Activated CD4-positive, alpha-beta T cell treated with anti-CD3 and anti-CD28 coated beads, Interleukin-2, amount 50 U/mL, for 4 hours (primary cell): ENCODE measurements around the gene TMEM119.
A peak's percentile ranks its signal among the peaks of the same experiment; 100 is the strongest.

Experiments
- DNase-seq, 2 experiments: peaks; one replicate each; pipeline ENCODE4 v3.0.0-alpha.2; 2020

TMEM119 gene

DNA sequence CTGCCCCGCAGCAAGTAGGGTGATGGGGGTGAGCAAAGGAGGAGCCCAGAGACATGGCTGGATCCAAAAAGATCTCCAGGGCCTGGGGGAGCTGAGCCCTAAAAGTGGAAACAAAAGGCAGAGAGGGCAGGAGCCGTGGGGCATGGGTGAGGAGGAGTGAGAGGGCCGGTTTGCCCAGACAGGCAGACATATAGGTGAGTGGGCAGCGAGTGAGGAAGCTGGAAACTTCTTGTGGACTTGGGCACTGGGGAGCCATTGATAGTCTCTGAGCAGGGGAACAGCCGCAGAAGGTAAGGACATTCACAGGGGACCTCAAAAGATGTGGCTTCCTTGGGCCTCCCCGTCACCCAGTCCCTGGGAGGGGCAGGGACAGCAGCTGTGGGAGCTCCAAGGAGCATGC lies 16.8 kb upstream of the TMEM119 start:
- no peak for DNase-seq

DNA sequence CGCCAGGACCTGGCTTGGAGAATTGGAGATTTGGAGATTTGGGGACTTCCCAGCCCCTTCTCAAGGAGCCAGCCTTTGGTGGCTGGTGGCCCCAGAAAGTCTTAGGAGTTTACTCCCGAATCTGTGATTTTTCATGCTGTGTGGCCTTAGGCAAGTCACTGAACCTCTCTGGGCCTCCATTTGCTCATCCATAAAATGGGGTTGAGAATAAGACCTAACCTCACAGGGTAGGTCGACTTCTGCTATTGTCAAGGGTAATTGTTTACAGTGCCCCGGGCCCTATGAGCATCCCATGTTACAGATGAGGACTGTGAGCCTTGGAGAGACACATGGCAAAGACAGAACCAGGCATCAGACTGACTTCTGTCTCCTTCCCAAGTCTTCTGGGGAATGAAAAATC lies 16.2 kb upstream of the TMEM119 start:
- DNase-seq: no peak

DNA sequence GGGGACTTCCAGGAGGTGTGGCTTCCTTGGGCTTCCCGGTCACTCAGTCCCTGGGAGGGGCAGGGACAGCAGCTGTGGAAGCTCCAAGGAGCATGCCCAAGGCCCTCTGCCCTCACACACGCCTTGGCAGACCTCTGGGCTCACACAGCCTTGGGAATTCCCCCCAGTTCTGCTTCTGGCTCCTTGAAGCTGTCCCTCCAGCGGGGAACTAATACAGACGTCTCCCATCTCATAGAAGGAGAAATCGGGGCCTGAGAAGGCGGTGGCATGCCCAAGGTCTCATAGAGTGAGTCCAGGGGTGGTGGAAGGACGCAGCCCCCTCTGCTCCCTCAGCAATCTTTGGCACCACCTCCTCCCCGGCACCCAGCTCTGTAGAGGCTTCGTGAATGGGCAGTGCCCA lies 15.7 kb upstream of the TMEM119 start:
- DNase-seq: no peak

DNA sequence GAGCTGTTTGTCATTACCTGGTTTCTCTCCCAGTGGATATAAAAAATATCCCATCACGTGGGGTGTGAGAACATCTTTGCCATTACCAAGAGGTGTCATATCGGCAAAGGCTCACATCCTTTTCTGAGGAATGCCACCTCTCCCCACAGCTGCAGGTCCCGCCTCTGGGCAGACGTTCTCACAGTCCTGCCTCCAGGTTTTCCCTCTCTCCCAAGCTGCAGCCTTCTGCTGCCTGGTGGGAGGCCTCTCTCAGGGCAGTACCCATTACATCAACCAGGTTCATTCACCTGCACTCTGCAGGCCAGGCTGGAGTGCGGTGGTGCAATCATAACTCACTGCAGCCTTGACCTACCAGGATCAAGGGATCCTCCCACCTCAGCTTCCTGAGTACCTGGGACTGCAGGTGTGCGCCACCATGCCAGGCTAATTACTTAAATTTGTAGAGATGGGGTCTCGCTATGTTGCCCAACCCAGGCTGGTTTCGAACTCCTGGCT lies 15.0 kb upstream of the TMEM119 start:
- no peak for DNase-seq

DNA sequence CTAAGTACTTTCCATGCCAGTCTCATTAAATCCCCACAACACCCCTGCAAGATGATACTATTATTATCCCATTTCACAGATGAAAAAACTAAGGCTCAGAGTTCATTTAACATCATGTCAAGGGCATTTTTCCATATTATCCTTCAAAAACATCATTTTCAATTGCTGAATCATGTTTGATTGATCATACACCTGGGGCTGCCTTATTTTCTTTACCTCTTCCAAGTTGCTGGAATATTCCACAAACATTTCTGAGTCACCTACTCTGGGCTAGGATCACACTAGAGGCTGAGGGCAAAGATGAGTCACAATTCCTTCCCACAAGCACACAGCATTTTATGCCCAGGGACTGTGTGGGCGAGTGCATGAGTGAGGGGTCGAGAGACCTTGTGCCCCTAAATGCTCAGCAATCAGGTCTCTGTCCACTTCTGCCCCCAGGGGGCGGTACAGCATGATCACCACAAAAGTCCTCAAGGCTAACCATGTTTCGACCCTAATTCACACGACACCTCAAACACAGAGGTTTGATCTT lies 14.1 kb upstream of the TMEM119 start:
- peak; percentile 52 to 57 for DNase-seq

DNA sequence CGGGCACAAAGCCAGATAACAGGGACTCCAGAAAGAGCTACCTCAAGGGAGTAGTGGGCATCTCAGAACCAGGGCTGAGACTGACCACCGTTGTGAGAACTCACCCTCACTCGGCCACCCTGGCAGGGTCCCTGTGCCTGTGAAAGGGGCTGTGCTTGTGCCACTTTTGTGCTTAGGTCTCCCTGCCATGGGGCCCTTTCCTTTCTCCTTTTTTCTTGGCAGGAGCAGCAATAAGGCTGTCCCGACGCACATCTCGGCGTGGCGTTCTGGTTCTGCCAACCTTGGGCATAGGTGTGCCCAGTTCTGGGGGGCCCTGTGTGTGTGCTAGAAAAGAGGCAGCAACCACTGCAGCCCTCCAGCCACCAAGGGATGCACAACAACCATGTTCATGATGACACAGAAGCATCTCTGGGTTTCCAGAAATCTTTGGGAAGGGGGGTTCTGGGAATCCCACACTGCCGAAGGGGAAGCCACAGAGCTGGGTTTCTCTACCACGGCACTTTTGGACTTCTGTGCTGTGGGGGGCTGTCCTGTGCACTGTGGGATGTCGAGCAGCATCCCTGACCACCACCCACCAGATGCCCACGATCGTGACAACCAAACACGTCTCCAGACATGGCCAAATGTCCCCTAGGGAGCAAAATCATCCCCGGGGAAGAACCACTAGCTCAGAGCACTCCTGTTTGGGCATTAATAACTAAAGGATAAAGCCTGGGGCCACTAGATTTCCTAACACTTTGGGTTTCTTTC lies 13.1 kb upstream of the TMEM119 start:
- DNase-seq: no peak

DNA sequence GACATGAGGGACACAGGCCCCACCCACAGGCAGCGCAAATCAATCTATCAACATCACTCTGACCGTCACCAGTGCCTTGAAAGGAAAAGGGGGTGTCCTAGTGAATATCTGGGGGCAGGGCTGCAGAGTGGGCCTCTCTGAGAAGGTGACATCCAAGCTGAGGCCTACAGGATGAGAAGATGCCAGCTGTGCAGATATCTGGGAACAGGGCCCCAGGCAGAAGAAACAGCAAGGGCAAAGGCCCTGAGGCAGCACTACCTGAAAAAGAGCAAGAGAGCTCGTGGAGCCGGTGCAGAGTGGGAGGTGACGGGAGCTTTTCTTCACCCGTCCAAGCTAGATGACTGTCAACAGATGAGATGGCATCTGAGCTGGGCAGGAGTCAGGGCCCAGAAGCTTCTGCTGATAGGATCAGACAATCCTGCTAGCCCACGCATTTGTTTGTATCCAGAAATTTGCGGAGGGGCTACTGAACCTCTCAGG lies 12.5 kb upstream of the TMEM119 start:
- no peak for DNase-seq

DNA sequence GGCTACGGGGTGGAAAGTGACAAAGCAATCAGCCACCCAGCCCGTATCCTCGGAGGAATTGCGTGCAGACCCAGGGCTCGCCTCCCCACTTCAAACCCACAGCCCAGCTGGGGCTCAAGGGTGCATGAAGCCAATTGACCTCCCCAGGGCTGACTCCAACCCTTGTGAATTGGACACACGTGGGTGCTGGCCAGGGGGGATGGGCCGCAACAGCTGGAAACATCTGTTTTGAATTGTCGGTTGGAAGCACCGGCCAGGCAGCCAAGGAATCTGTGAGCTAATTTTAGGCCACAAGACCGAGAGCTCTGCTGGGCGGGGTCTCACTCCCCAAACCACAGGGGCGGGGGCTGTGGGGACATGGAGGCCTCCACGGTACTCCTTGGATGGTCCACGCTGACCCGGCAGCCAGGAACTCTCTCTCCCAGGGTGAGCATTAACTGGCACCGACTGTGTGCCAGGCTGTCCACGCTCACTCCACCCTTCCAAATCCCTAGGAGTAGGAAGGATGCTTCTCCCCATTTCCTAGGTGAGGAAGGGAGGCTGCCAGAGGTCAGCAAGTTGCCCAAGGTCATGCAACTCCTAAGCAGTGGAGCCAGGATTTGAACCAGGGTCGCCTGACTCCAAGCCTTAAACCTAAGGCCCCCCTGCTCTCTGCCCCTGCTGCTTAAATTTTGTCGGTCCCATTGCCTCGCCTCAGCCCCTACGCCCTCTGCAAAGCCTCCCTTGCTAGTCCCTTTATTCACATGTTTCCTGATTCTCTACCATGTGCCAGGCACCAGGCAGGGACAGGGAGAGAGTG lies 11.9 kb upstream of the TMEM119 start:
- no peak for DNase-seq

DNA sequence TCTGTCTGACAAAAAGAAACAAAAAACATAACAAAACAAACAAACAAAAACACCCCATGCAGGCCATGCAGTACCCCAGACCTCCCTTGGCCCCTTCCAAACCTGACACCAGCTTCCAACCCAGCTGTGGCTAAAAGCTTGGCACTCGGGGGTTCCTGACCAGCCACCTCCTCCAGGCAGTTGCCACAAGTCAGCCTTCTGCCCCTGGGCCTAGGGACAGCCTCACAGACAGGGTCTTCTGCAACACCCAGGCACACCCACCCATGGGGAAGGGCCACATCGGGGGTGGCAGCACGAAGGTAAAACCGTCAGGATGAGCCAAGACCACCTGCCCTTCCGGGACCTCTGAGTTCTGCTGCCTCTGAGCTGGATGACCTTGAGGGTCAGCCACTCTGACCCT lies 10.7 kb upstream of the TMEM119 start:
- no peak for DNase-seq

DNA sequence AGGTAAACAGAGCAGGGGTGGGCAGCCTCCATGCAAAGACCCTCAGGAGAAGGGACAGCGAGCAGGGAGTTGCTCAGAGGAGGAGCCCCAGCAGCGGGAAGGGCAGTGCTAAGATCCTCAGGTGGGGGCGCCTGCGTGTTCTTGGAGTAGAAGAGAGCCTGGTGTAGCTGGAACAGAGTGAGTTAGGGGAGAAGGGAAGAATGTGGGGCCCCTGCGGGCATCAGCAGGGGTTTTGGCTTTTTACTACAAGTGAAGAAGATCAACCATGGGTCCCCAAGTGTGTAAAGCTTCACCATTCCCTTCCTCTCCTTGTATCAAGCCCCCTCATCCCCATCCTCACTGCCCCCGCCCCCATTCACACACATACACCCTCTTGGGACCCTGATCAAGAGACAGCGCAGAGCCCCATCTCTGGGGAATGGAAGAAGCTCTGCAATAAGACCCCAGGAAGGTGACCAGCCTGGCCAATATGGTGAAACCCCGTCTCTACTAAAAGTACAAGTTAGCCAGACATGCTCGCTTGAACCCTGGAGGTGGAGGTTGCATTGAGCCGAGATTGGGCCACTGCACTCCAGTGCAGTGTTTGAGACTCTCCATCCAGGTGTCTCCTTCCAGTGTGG lies 10.2 kb upstream of the TMEM119 start:
- no peak for DNase-seq

DNA sequence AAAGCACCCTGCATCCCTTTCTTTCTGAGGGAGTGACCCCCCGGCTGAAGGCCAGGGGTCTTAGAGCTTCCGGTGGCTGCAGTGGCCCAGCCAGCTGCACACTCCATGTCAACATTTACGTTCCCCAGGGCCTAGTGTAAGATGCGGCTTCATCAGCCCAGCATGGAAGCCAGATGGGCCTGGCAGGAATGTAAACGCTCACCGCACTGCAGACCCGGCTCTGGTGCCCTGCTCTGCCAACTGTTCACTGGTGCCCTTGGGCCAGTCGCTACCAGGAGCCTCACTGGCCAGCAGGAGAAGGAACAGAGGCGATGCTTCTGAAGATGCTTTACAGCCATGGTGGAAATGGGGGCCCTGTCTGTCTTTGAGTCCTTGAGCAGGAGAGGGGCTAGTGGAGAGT lies 8.6 kb upstream of the TMEM119 start:
- no peak for DNase-seq

DNA sequence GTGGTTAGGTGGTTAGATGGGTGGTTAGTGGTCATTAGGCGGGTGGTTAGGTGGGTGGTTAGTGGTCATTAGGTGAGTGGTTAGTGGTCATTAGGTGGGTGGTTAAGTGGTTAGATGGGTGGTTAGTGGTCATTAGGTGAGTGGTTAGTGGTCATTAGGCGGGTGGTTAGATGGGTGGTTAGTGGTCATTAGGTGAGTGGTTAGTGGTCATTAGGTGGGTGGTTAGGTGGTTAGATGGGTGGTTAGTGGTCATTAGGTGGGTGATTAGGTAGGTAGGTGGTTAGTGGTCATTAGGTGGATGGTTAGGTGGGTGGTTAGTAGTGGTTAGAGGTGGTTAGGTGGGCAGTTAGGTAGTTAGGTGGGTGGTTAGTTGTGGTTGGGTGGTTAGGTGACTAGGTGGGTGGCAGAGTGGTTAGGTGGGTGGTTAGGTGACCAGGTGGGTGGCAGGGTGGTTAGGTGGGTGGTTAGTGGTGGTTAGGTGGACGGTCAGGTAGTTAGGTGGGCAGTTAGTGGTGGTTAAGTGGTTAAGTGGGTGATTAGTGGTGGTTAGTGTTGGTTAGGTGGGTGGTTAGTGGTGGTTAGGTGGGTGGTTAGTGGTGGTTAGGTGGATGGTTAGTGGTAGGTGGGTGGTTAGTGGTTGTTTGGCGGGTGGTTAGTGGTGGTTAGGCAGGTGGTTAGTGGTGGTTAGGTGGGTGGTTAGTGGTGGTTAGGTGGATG lies 8.0 kb upstream of the TMEM119 start:
- DNase-seq: no peak

DNA sequence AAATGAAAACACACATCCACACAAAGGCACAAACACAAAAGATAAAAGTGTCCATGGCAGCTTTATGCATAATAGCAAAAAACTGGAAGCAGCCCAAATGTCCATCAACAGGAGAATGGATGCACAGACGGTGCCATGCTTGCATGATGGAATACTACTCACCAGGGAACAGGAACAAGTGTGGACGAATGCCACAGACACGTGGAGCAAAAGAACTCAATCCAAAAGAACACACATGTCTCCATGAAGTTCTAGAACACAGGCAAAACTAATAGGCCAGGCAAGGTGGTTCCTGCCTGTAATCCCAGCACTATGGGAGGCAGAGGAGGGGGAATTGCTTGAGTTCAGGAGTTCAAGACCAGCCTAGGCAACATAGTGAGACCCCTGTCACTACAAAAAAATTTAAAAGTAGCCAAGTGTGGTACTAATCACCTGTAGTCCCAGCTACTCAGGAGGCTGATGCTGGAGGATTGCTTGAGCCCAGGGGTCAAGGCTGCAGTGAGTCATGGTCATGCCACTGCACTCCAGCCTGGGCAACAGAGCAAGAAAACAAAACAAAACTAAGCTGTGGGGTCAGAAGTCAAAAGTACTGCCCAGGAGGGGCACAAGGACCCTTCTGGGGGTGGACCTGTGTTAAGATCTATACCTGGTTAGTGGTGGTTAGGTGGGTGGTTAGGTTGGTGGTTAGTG lies 7.3 kb upstream of the TMEM119 start:
- DNase-seq: no peak

DNA sequence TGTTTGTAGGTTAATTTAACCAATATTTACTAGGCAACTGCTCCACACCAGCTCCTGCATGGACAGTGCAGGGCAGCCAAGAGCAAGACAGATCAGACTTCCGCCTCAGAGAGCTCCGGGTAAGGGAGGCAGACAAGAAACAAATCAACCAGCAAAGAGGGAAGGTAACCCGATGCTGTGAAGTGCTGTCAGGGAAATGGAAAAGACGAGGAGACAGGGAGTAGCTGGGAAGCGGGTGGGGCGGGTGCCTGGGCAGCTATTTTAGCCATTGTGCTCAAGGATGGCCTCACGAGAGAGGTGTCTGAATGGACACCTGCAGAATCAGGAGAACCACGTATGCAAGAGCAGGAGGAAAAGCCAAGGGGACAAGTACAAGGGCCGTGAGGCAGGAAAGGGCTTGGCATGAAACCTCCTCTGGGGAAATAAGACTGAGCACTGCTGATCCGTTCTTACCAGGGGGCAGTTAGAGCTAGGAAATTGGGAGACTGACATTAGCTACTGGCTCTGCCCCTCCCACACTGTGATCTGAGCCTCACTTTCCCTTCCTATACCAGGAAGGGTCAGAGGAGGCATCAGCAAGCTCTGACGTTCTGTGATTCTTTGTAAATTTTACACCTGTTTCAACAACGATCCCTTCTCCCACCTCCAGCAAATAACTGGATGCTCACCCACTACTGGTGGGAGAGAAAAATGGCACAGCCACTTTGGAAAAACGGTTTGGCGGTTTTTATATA lies 6.5 kb upstream of the TMEM119 start:
- DNase-seq: no peak

DNA sequence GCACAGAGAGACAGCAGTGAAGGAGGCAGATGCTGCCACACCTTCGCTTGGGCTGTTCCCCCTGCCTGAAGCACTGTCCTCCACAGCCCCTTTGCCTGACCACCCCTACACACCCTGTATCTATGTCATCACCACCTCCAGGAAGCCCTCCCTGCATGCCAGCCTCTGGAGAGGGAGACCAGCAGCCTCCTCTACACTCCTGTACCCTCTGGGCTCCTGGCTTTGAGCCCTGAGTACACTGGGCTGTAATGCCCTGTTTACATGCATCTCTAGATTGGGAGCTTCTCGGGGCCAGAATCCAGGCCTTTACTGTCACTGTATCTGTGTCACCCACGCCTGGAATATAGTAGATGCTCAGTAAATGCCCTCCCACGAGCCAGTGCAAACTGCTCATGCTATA lies 5.9 kb upstream of the TMEM119 start:
- no peak for DNase-seq

DNA sequence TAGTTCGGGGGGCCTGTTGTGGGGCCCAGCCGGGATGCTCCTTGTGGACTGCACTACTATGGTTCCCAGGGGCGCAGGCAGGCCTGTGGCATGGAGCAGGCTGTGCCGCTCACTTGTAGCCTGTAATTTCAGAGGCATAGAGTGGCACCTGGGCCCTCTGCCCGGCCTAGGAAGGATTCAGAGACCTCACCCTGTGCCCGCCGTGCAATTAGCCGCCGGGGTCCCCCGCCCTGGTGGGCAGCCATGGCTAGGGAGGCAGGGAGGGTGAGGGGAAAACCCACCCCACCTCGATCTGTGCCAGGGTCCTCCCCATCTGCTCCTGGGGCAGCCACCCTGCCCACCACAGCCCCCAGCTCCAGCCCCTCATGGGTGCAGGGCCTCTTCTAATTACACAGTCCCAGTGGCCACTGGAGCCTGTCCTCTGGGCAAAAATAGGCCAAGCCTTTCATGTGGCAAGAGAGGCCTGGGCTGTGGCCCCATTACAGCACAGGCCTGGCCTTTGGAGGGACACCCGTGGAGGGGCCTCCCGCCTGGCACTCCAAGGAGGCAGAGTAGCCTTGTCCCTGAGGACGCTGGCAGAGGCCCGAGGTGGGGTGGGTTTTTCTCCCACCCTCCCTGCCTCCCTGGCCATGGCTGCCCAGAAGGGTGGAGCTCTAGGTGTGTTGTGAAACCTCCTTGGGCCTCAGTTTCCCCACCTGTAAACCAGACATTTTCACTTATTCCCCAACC lies 5.3 kb upstream of the TMEM119 start:
- no peak for DNase-seq

DNA sequence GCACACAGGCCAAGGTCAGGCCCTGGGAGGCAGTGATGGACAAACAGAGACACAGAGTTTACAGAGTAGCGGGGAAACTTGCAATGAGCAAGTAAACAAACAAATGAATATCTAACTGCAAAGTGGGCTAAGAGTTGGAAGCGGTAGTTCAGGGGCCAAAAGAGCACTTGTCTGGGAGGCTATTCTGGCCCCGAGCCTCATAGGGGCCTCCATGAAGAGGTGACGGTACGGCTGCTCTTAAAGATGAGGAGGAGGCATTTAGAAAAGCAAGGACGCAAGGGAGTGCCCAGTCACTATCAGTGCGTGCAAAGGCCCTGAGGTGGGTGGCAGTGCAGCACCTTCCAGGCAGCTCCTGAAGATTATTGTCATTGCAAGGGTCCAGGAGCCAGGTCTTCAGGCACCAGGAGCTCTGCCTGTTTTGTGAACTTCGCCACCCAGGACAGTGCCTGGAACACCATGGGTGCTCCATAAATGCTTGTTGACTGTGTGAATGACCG lies 4.4 kb upstream of the TMEM119 start:
- DNase-seq: no peak

DNA sequence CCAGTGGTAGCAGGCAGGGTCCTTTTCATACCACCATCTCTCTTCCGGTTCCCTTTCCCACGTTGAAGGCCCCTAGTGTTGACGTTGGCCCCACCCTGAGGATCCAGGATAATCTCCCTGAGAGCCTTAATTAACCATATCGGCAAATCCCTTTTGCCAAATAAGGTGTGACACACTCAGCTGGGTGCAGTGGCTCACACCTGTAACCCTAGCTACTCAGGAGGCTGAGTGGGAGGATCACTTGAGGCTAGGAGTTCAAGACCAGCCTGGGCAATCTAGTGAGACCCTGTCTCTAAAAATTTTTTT lies 2.8 kb upstream of the TMEM119 start:
- DNase-seq: no peak

DNA sequence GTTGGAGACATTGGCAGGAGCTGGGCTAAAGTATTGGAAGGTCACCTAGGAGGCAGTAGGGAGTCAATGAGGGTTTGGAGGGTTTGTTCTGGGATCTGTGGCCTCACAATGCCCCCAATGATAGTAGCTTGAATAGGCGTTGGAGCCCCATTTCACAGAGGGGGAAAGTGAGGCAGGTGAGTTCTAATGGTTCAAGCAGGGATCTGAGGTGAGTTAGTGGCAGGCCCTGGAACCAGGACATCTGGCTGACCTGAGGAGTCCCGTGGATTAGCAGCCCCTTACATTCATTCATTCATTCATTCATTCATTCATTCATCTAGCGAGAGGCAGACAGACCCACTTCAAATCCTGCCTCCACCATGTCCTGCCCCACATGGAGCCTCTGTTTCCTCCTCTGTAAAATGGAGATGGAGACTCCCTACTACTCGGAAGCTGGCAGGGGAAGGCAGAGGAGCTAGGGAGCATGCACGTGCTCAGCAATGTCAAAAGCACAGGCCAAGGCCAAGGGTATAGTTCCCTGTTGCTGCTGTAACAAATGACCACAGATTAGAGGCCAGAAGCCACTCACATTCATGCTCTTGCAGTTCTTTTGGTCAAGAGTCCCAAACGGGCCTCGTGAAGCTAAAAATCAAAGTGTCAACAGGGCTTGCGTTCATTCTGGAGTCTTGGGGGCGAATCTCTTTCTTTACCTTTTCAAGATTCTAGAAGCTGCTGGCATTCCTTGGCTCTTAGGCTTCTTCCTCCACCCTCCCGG lies 2.2 kb upstream of the TMEM119 start:
- no peak for DNase-seq

DNA sequence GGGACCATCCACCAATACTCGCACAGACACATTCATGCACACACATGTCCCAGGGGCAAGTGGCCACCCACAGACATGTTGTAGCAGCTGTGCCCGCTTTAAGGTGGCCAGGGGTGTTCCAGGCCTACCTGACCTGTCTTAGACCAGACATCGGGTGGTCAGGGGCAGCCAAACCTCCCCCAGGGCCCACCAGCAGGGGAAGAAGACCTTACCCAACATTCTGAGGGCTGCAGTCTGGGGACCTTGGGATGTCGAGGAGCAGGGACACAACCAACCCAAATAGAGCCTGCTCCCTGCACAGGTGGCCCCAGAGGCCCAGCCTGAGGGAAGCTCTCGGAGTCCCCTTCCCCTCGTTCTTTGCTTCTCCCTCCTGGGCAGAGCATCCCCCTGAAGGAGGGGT lies 1.7 kb upstream of the TMEM119 start:
- DNase-seq: no peak
